BJ (cell line): Measurements from ENCODE around the gene PRKCE. TPM values are rescaled to one million over a fixed set of nuclear protein-coding genes. Genes with fewer than 3 reads are reported as not detected.

Experiments
- CTCF ChIA-PET: fragments of 350-600 bp; formaldehyde crosslinking; extraction: SDS; loops from one replicate; lab custom pipeline; 2021; ENCODE audit warnings: antibody characterized with exemption, inconsistent platforms; lab: Yijun Ruan, JAX
- POLR2A ChIA-PET: fragments of 300-600 bp; sonication (Branson Sonifier 250); formaldehyde crosslinking; extraction: SDS; loops from one replicate; lab custom pipeline; 2021; ENCODE audit warnings: antibody characterized with exemption; lab: Charles Lee
- DNase-seq: peaks from one replicate; pipeline ENCODE4 v3.0.0-alpha.2; 2011; ENCODE audit warnings: low read depth
- H3K27me3 ChIP-seq: 2 replicates; pipeline ENCODE4 v1.6.0; 2011; ENCODE audit warnings: low read length; ENCODE audit not compliant: control insufficient read depth, insufficient read depth
- H3K36me3 ChIP-seq: 2 replicates; pipeline ENCODE4 v1.5.1; 2011; ENCODE audit warnings: low read length; ENCODE audit not compliant: control insufficient read depth, insufficient read depth
- H3K4me3 ChIP-seq: 2 replicates; pipeline ENCODE4 v1.5.1; 2011; ENCODE audit warnings: low read depth, mild to moderate bottlenecking, control low read depth, low read length
- CTCF ChIP-seq: IDR thresholded peaks from 2 replicates; pipeline ENCODE4 v1.5.1; 2011; ENCODE audit warnings: low read depth, mild to moderate bottlenecking, control low read depth, inconsistent platforms, low read length, moderate library complexity; ENCODE audit not compliant: insufficient read depth
- polyA plus RNA-seq: library from polyadenylated mRNA; depleted of rRNA; stranded (reverse); fragments of >200 nt; gene quantifications from 2 replicates; pipeline ENCODE4 v1.2.3, GENCODE V29; 2011

Gene PRKCE
- polyA plus RNA-seq, 1 experiment, result 19.7 TPM

- ChIA-PET CTCF (no interaction called here), POLR2A (no interaction called here)
- TF ChIP-seq CTCF, result no peak
- no peaks in the 10 kb centered on the region for H3K27me3 ChIP-seq
- H3K4me3 ChIP-seq, result no peak overlapping the region
- DNase-seq, result no peak
- H3K36me3 ChIP-seq, result no peaks in the 10 kb centered on the region
These were observed 244.8 kb downstream of the PRKCE start for GRCh38 chr2:45896311-45896710.

DNA sequence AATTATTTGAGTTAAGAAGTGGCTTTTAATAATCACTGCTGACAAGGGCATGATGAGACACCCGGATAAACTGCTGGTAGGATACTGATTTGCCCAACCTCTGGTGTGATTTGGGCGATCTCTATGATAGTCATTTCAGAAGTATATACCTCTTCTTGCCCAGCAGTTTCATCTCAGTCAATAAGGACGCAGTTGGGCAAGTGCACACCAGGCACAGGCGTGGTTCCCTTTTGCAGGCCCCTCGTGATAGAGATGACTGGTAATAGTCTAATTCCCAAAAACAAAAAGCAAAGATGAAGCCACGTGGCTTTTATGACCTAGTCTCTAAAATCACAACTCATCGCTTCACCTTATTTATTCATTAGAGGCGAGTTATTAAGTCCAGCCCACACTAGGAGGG lies 246.4 kb downstream of the PRKCE start:
- no peak for DNase-seq
- no peaks in the 10 kb centered on the region for H3K36me3 ChIP-seq
- no peak overlapping the region for H3K4me3 ChIP-seq
- POLR2A ChIA-PET, result no interaction called here
- CTCF ChIA-PET, result interaction anchor here (1.0 kb wide), 1 partner anchor 119 kb away, joined by 3 read pairs; no protein-coding TSS in a partner anchor
- no peak for TF ChIP-seq CTCF
- H3K27me3 ChIP-seq, result no peaks in the 10 kb centered on the region

DNA sequence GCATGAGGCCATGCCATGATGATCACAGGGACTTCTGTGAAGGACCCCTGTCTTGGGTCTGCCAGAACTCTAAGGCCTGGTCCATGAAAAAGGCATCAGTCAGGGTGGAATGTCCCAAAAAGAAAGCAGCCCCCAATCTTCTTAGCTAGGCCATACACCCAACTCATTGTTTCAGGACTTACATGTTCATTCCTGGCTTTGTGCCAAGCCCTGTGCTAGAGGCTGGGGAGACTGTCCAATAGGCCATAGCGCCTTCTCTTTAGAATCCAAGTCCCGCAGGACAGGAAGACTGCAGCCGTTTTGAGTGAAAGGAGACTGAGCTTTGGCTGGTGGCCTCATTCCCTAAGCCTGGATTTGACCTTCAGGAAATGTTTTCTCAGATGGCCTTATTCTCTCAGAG lies 247.3 kb downstream of the PRKCE start:
- Histone ChIP-seq H3K27me3 (no peaks in the 10 kb centered on the region), H3K4me3 (no peak overlapping the region), H3K36me3 (no peaks in the 10 kb centered on the region)
- no peak for DNase-seq
- ChIA-PET CTCF (interaction anchor here (0.6 to 1.0 kb wide), 2 partner anchors 120 to 310 kb away, joined by 3 read pairs; no protein-coding TSS in a partner anchor), POLR2A (no interaction called here)
- TF ChIP-seq CTCF, result no peak

- ChIA-PET POLR2A (no interaction called here), CTCF (interaction anchor here (0.5 kb wide), 1 partner anchor 254 kb away, joined by 3 read pairs; no protein-coding TSS in a partner anchor)
- H3K4me3 ChIP-seq, result no peak overlapping the region
- no peak for TF ChIP-seq CTCF
- DNase-seq, result no peak
- no peaks in the 10 kb centered on the region for H3K27me3 ChIP-seq
- H3K36me3 ChIP-seq, result no peaks in the 10 kb centered on the region
These were observed 248.5 kb downstream of the PRKCE start for GRCh38 chr2:45899926-45900325.

DNA sequence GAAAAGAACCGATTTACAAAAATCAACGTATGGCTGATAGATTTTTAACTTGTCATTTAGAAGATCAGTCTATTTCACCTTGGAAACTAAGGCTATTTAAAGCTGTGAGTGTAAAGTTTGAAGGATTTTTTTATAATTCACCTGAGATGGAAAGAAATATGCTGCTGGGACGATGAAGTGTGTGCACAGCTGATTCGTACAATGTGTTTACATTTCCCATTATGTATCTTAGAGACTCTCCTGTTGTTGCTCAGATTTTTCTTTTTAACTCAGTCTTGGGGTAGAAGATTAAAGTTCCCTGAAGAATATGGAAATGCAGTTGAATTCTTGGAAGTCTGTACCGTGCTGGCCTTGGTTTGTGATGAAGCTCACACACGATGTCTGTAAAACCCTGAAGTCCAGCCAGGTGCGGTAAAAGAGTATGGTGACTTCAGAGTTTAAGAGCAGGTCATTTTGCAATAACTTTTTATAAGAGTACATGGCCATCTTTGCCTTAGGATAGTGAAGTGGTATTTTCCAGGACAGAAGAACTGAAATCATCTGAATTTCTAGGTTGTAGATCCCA lies 250.1 kb downstream of the PRKCE start:
- no peaks in the 10 kb centered on the region for H3K27me3 ChIP-seq
- H3K4me3 ChIP-seq, result no peak overlapping the region
- no peak for DNase-seq
- TF ChIP-seq CTCF, result no peak
- H3K36me3 ChIP-seq, result no peaks in the 10 kb centered on the region
- POLR2A ChIA-PET, result no interaction called here
- CTCF ChIA-PET, result interaction anchor here (0.6 kb wide), 1 partner anchor 10 kb away, joined by 3 read pairs; no protein-coding TSS in a partner anchor
